ENCODE results near the gene MXD4. TPM values are rescaled to one million over a fixed set of nuclear protein-coding genes. Genes with fewer than 3 reads are reported as not detected.

The MXD4 gene
- total RNA-seq, 4 donors from 2014 or later: 38.8 to 86.4 (median 59.2) TPM

- Histone ChIP-seq H3K4me3 (no peak overlapping the region), H3K9me3 (no peaks in the 10 kb centered on the region), H3K27ac (replicated peaks in 1 of 4) (no peak overlapping the region), H3K4me1 (no peaks in the 10 kb centered on the region), H3K27me3 (no peaks in the 10 kb centered on the region), H3K36me3 (no peaks in the 10 kb centered on the region)
- TF ChIP-seq, protein P1, sequence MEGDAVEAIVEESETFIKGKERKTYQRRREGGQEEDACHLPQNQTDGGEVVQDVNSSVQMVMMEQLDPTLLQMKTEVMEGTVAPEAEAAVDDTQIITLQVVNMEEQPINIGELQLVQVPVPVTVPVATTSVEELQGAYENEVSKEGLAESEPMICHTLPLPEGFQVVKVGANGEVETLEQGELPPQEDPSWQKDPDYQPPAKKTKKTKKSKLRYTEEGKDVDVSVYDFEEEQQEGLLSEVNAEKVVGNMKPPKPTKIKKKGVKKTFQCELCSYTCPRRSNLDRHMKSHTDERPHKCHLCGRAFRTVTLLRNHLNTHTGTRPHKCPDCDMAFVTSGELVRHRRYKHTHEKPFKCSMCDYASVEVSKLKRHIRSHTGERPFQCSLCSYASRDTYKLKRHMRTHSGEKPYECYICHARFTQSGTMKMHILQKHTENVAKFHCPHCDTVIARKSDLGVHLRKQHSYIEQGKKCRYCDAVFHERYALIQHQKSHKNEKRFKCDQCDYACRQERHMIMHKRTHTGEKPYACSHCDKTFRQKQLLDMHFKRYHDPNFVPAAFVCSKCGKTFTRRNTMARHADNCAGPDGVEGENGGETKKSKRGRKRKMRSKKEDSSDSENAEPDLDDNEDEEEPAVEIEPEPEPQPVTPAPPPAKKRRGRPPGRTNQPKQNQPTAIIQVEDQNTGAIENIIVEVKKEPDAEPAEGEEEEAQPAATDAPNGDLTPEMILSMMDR (IDR thresholded peaks at IDR 0.05): no peak
- TF ChIP-seq POLR2A (IDR thresholded peaks at IDR 0.05; ENCODE audit: low read depth) (no peak), EP300 (IDR thresholded peaks at IDR 0.05) (no peak), POLR2AphosphoS5 (IDR thresholded peaks at IDR 0.05) (no peak)
- intact Hi-C loops (cut with DNase I): no loop called here
- 92% methylated on average over 3 of the region's 3 CpGs for WGBS
- DNase-seq (ENCODE audit: extremely low spot score): no peak
These were observed 21.3 kb upstream of the MXD4 start for GRCh38 chr4:2283199-2283711.

- no peaks in the 10 kb centered on the region for H3K4me1 ChIP-seq
- H3K27me3 ChIP-seq: no peaks in the 10 kb centered on the region
- WGBS: 77% methylated on average over 9 of the region's 10 CpGs
- H3K36me3 ChIP-seq: no peaks in the 10 kb centered on the region
- no peak overlapping the region for H3K4me3 ChIP-seq
- intact Hi-C loops (cut with DNase I): no loop called here
- TF ChIP-seq, protein P1 (IDR thresholded peaks at IDR 0.05): no peak
- TF ChIP-seq POLR2A (IDR thresholded peaks at IDR 0.05; ENCODE audit: low read depth) (no peak), POLR2AphosphoS5 (IDR thresholded peaks at IDR 0.05) (peak in 1 of 2 donors; percentile 18), EP300 (IDR thresholded peaks at IDR 0.05) (no peak)
- no peaks in the 10 kb centered on the region for H3K9me3 ChIP-seq
- no peak overlapping the region for H3K27ac ChIP-seq (replicated peaks in 1 of 4)
- DNase-seq (ENCODE audit: extremely low spot score): no peak
These were observed 19.9 kb upstream of the MXD4 start for GRCh38 chr4:2281575-2282343.

- H3K9me3 ChIP-seq: no peaks in the 10 kb centered on the region
- H3K27ac ChIP-seq (replicated peaks in 1 of 4): no peak overlapping the region
- H3K4me3 ChIP-seq: no peak overlapping the region
- DNase-seq (ENCODE audit: extremely low spot score): no peak
- WGBS: 87% methylated on average over 13 of the region's 13 CpGs
- TF ChIP-seq POLR2AphosphoS5 (IDR thresholded peaks at IDR 0.05): no peak
- TF ChIP-seq POLR2A (IDR thresholded peaks at IDR 0.05; ENCODE audit: low read depth): no peak
- TF ChIP-seq EP300 (IDR thresholded peaks at IDR 0.05): no peak
- TF ChIP-seq, protein P1 (IDR thresholded peaks at IDR 0.05): no peak
- H3K27me3 ChIP-seq: no peaks in the 10 kb centered on the region
- H3K36me3 ChIP-seq: no peaks in the 10 kb centered on the region
- intact Hi-C loops (cut with DNase I): no loop called here
- no peaks in the 10 kb centered on the region for H3K4me1 ChIP-seq
These were observed 18.8 kb upstream of the MXD4 start for GRCh38 chr4:2280531-2281300.

GRCh38 chr4:2277956-2278355 lies 16.0 kb upstream of the MXD4 start:
- Histone ChIP-seq H3K36me3 (peaks cover 0 to 7% (median 2%) of the 10 kb centered on the region in 4 donors), H3K27ac (replicated peaks in 1 of 4) (no peak overlapping the region), H3K9me3 (no peaks in the 10 kb centered on the region), H3K4me1 (no peaks in the 10 kb centered on the region), H3K4me3 (no peak overlapping the region), H3K27me3 (no peaks in the 10 kb centered on the region)
- intact Hi-C loops (cut with DNase I): no loop called here
- WGBS: 84% methylated on average over 9 of the region's 9 CpGs
- no peak for DNase-seq (ENCODE audit: extremely low spot score)
- TF ChIP-seq, protein P1 (IDR thresholded peaks at IDR 0.05): no peak
- TF ChIP-seq POLR2AphosphoS5 (IDR thresholded peaks at IDR 0.05) (no peak), EP300 (IDR thresholded peaks at IDR 0.05) (no peak), POLR2A (IDR thresholded peaks at IDR 0.05; ENCODE audit: low read depth) (no peak)

Measured in esophagus muscularis mucosa (tissue), 4 donors.